ENCODE measurements around the gene PCSK6. TPM values are rescaled to one million over a fixed set of nuclear protein-coding genes. Genes with fewer than 3 reads are reported as not detected.
A peak's percentile ranks its signal among the peaks of the same experiment; 100 is the strongest.
"Not testable (repeated sequence)": the region's sequence is repeated elsewhere in the genome, so short reads cannot be mapped to it uniquely, and the experiment has no call there.

The PCSK6 gene
- total and polyA plus RNA-seq, 5 experiments from 2014 or later = 0.04 to 6.7 (median 1.3) TPM

- ATAC-seq (no peak), DNase-seq (no peak)
- H3K9me3 Mint-ChIP-seq = peaks cover 0 to 8% (median 0%) of the 10 kb centered on the region in 9 donors
- H3K27ac Mint-ChIP-seq = no peak overlapping the region
- H3K27me3 Mint-ChIP-seq = peaks cover 9 to 21% (median 15%) of the 10 kb centered on the region in 5 donors
- H3K4me1 Mint-ChIP-seq = no peaks in the 10 kb centered on the region
- H3K4me3 Mint-ChIP-seq = no peak overlapping the region
- no peaks in the 10 kb centered on the region for H3K36me3 Mint-ChIP-seq
- POLR2A ChIA-PET = no interaction called here
Measured at GRCh38 chr15:101470548-101471239, 18.8 kb downstream of the PCSK6 start.

GRCh38 chr15:101469520-101470288, 19.8 kb downstream of the PCSK6 start:
- H3K4me3 Mint-ChIP-seq = no peak overlapping the region
- H3K36me3 Mint-ChIP-seq = no peaks in the 10 kb centered on the region
- POLR2A ChIA-PET = no interaction called here
- DNase-seq = no peak
- H3K27ac Mint-ChIP-seq = no peak overlapping the region
- H3K27me3 Mint-ChIP-seq = peaks cover 11 to 21% (median 15%) of the 10 kb centered on the region in 5 donors
- H3K9me3 Mint-ChIP-seq = peaks cover 0 to 9% (median 3%) of the 10 kb centered on the region in 9 donors
- no peaks in the 10 kb centered on the region for H3K4me1 Mint-ChIP-seq
- no peak for ATAC-seq

DNA sequence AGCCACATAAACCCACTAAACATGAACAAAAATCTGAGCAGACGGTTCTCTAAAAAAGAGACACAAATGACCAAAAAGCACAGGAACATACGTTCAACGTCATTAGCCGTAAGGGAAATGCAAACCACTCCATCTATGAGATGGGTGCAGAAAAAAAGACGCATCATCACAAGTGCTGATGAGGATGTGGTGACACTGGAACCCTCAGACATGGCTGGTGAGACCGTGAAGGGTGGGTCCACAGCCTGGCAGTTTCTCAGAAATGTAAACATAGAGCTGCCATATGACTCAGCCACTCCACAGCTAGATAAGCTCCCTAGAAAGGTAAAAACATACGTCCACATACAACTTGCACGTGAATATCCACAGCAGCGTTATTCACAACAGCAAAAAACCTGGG, 23.3 kb downstream of the PCSK6 start:
- Mint-ChIP-seq H3K27ac (no peak overlapping the region), H3K36me3 (no peaks in the 10 kb centered on the region), H3K27me3 (peaks cover 10 to 24% (median 22%) of the 10 kb centered on the region in 5 donors), H3K4me1 (peaks cover 0 to 3% (median 0%) of the 10 kb centered on the region in 4 donors), H3K4me3 (no peak overlapping the region), H3K9me3 (peaks cover 0 to 9% (median 3%) of the 10 kb centered on the region in 9 donors)
- DNase-seq (no peak), ATAC-seq (no peak)
- POLR2A ChIA-PET = no interaction called here

- Mint-ChIP-seq H3K27me3 (peaks cover 12 to 28% (median 26%) of the 10 kb centered on the region in 5 donors), H3K4me1 (peaks cover 0 to 11% (median 1%) of the 10 kb centered on the region in 4 donors), H3K27ac (no peak overlapping the region), H3K36me3 (no peaks in the 10 kb centered on the region), H3K9me3 (peaks cover 0 to 9% (median 3%) of the 10 kb centered on the region in 9 donors), H3K4me3 (no peak overlapping the region)
- ATAC-seq (no peak), DNase-seq (no peak)
- POLR2A ChIA-PET = no interaction called here
Measured at GRCh38 chr15:101464999-101465669, 24.4 kb downstream of the PCSK6 start.

- H3K4me3 Mint-ChIP-seq = no peak overlapping the region
- POLR2A ChIA-PET = no interaction called here
- peaks cover 0 to 11% (median 1%) of the 10 kb centered on the region in 4 donors for H3K4me1 Mint-ChIP-seq
- DNase-seq = no peak
- H3K36me3 Mint-ChIP-seq = no peaks in the 10 kb centered on the region
- peaks cover 12 to 35% (median 26%) of the 10 kb centered on the region in 5 donors for H3K27me3 Mint-ChIP-seq
- no peak overlapping the region for H3K27ac Mint-ChIP-seq
- ATAC-seq = no peak
- H3K9me3 Mint-ChIP-seq = peaks cover 0 to 9% (median 3%) of the 10 kb centered on the region in 9 donors
Measured at GRCh38 chr15:101464256-101464998, 25.1 kb downstream of the PCSK6 start.

DNA sequence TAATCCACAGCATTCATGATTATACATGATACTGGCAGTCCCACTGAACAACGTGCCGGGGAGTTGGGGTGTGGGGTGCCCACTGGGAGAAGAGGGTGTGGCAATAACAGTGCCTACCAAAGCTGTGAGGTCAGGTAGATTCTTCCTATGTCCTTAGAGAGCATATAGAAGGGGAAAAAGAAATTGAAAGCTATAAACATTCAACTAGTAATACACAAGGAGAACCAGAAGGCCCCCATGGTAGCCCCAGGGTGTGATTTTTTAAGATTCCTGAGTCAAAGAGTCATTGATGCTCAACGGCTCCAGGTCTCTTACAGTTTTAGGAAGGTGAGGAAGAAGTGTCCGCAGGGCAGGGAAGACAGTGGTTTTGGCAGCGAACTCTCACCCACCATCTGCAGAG, 25.8 kb downstream of the PCSK6 start:
- ATAC-seq, H3K36me3 Mint-ChIP-seq, DNase-seq, H3K9me3 Mint-ChIP-seq, H3K4me3 Mint-ChIP-seq, POLR2A ChIA-PET, H3K27ac Mint-ChIP-seq: not testable (repeated sequence)
- Mint-ChIP-seq H3K4me1 (peaks cover 0 to 11% (median 1%) of the 10 kb centered on the region in 4 donors), H3K27me3 (peaks cover 12 to 42% (median 26%) of the 10 kb centered on the region in 5 donors)

- ATAC-seq (no peak), DNase-seq (no peak)
- Mint-ChIP-seq H3K27ac (no peak overlapping the region), H3K9me3 (peaks cover 0 to 9% (median 3%) of the 10 kb centered on the region in 9 donors), H3K4me3 (no peak overlapping the region), H3K27me3 (peaks cover 12 to 47% (median 26%) of the 10 kb centered on the region in 5 donors), H3K36me3 (no peaks in the 10 kb centered on the region), H3K4me1 (peaks cover 0 to 11% (median 1%) of the 10 kb centered on the region in 4 donors)
- POLR2A ChIA-PET = no interaction called here
Measured at GRCh38 chr15:101463270-101463669, 26.2 kb downstream of the PCSK6 start.

- peaks cover 10 to 47% (median 22%) of the 10 kb centered on the region in 5 donors for H3K27me3 Mint-ChIP-seq
- DNase-seq (no peak), ATAC-seq (no peak)
- POLR2A ChIA-PET = no interaction called here
- peaks cover 0 to 12% (median 1%) of the 10 kb centered on the region in 4 donors for H3K4me1 Mint-ChIP-seq
- H3K9me3 Mint-ChIP-seq = peaks cover 0 to 6% (median 3%) of the 10 kb centered on the region in 9 donors
- H3K4me3 Mint-ChIP-seq = no peak overlapping the region
- no peak overlapping the region for H3K27ac Mint-ChIP-seq
- no peaks in the 10 kb centered on the region for H3K36me3 Mint-ChIP-seq
Measured at GRCh38 chr15:101461097-101461496, 28.4 kb downstream of the PCSK6 start.

DNA sequence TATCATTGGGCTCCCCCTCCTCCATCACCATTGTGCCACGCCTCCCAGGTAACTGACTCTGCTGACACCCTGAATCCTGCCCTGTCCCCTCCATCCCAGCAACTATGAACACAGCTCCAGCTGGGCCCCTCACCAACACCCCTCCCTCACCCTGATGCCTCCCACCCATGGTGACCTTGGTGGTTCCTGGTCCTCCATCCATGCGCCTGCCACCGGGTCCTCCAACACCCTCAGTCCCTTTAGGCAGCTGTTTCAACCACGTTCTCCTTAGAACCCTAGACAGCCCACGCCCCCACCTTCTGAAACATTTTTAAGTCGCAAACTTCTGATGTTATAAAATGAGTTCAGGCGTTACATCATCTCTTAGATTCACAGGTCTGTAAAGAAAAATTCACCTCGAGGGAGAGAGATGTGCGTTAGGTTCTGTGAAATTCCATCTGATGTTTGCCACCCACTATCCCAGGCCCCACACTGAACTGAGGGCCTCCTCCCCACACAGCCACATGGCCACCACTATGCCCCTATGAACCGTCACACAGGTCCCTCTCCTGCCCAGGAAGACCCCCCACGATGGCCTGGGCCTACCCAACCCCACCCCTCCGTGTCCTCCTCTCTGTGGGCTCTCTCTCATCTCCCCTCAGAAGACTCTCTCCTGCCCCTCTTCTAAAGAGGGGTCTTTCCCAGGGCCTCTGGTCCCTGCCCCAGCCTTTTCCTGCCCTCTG, 29.8 kb downstream of the PCSK6 start:
- peaks cover 11 to 36% (median 22%) of the 10 kb centered on the region in 5 donors for H3K27me3 Mint-ChIP-seq
- DNase-seq (no peak), ATAC-seq (no peak)
- H3K36me3 Mint-ChIP-seq = no peaks in the 10 kb centered on the region
- no peak overlapping the region for H3K27ac Mint-ChIP-seq
- POLR2A ChIA-PET = no interaction called here
- no peak overlapping the region for H3K4me3 Mint-ChIP-seq
- peaks cover 0 to 1% (median 0%) of the 10 kb centered on the region in 9 donors for H3K9me3 Mint-ChIP-seq
- peaks cover 0 to 12% (median 4%) of the 10 kb centered on the region in 4 donors for H3K4me1 Mint-ChIP-seq

DNA sequence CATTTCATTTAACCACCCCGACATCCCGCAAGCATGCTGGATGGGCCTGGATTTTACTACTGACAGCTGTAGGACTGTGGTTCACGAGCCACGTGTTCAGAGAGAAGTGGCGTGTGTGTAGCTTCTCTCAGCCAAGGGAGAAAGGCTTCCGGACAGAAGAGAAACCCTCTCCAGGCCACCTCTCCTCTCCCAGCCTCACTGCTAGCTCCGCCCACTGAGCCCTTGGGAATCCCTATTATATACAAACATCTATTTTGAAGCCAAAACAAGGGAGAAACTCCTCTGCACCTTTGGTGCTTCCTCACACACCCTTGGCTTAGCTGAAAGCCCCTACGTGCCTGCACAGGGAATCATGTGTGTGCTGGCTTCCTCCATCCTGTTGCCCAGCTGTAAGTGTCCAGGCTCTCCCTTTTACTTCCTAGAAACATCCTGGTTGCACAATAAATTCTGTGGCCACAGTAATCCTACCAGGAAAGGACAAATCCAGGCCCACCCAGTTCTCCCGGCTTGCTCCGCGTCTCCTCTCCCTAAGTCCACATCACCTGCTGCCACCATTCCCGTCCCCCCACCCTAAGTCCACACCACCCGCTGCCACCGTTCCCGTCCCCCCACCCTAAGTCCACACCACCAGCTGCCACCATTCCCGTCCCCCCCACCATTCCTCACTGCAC, 30.5 kb downstream of the PCSK6 start:
- Mint-ChIP-seq H3K27me3 (peaks cover 11 to 36% (median 22%) of the 10 kb centered on the region in 5 donors), H3K36me3 (no peaks in the 10 kb centered on the region), H3K4me3 (no peak overlapping the region), H3K4me1 (peaks cover 0 to 12% (median 4%) of the 10 kb centered on the region in 4 donors), H3K9me3 (peaks cover 0 to 1% (median 0%) of the 10 kb centered on the region in 9 donors), H3K27ac (no peak overlapping the region)
- POLR2A ChIA-PET = no interaction called here
- no peak for DNase-seq
- no peak for ATAC-seq

GRCh38 chr15:101458158-101458900, 31.2 kb downstream of the PCSK6 start:
- no peaks in the 10 kb centered on the region for H3K36me3 Mint-ChIP-seq
- no peak overlapping the region for H3K4me3 Mint-ChIP-seq
- peak overlapping the region in 1 of 10 donors; percentile 41 for H3K27ac Mint-ChIP-seq
- H3K4me1 Mint-ChIP-seq = peaks cover 0 to 12% (median 4%) of the 10 kb centered on the region in 4 donors
- POLR2A ChIA-PET = no interaction called here
- peaks cover 0 to 1% (median 0%) of the 10 kb centered on the region in 9 donors for H3K9me3 Mint-ChIP-seq
- peaks cover 6 to 36% (median 22%) of the 10 kb centered on the region in 5 donors for H3K27me3 Mint-ChIP-seq
- no peak for ATAC-seq
- DNase-seq = no peak

Measured in naive thymus-derived CD8-positive, alpha-beta T cell (primary cell).